Bronchial smooth muscle cell (primary cell): ENCODE results near the gene WDR81. TPM values are rescaled to one million over a fixed set of nuclear protein-coding genes. Genes with fewer than 3 reads are reported as not detected.

Source experiments
- total RNA-seq: library from RNA; depleted of rRNA; stranded (reverse); fragments of >200 nt; gene quantifications from 2 replicates; pipeline ENCODE4 v1.2.1, GENCODE V29; 2014

Gene WDR81
- total RNA-seq = 27.6 and 34.3 TPM in 2 replicates

DNA sequence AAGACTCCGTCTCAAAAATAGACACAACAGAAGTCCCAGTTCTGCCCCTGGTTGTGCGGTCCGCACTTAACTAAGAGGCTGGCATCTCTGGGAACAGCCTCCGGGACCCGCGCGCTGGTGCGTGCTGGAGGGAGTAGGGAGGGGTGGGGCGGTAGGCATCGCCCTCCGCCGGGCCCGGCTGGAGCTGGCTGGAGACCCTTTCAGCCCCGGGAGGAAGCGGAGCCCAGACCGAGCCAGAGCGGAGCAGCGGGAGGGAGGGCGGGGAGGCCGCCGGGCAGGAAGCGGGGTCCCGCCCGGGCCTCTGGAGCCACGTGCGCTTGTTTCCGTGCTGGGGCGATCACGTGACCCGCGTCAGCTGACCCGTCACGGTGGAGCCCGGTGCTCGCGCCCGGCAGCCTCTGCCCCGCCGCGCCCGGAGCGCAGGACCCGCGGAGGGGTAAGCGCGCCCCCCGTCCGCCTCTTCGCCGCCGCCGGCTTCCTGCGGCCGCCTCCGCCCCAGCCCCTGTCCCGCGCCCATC lies at the start of gene WDR81:
Gene WDR81 (plus strand): TSS at position 354 of the 518 bp plus-strand sequence. CDS start 256 bp downstream, outside the sequence.

DNA sequence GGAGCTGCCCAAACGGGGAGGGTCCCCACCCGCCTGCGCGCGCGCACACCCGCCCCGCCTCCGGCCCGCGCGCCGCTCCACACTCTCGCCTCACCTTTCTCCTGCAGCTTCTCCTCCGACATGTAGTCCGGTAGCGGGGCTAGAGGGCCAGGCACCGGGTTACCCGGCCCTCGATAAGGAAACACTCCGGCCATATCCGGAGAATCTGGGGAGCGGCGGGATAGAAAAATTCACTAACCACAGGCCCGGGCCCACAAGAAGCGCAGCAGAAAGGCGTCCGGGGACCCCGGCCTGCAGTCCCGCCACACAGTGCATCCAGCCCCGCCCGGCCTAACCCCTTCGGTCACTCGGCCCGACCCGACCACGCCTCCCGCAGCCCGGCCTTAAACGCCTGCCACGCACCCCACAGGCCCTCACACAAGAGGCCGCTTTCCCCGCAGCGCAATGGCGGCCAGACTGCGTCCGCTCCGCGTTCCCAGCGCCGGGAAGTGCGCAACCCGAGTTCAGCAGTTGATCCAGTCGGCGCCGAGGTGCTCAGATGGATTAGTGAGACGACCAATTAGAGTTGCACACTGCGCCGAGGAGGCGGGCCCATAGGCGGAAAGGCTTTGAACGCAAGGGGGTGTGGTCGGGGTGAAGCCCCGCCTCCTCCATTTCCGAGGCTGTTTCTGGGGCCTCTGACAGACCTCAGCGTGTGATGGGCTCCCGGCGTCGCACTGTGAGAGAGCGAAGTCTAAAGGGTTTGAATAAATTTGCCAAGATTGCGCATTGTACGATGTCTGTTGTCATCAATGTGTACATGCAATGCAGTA lies 39.9 kb upstream of the WDR81 start, which contains the start of gene PRPF8:
Gene PRPF8 (minus strand): TSS at position 490 of the 812 bp plus-strand sequence. CDS start 296 bp downstream, at position 194.

GRCh38 chr17:1709971-1710806 lies 14.3 kb upstream of the WDR81 start, which contains the start of gene TLCD2:
Gene TLCD2, minus strand, starts transcription at chr17:1710377. Its CDS starts 135 bp downstream, at chr17:1710242.

GRCh38 chr17:1742371-1743087 lies 18.0 kb downstream of the WDR81 start, which contains the start of gene SERPINF2:
Gene SERPINF2, plus strand, starts transcription at chr17:1742871. Its CDS starts 2,125 bp downstream, at chr17:1744996.

Other genes starting within 250 kb of the WDR81 start
- 115 and 135 TPM in 2 replicates for gene MYO1C, start 232.0 kb upstream of the WDR81 start, total RNA-seq
- 23.8 and 27.7 TPM in 2 replicates for gene INPP5K, start 208.1 kb upstream of the WDR81 start, total RNA-seq
- gene PITPNA, start 161.9 kb upstream of the WDR81 start, total RNA-seq = 8.7 and 15.0 TPM in 2 replicates
- gene SLC43A2, start 95.9 kb upstream of the WDR81 start, total RNA-seq = 6.1 and 7.0 TPM in 2 replicates
- 0.86 and 1.3 TPM in 2 replicates for gene SCARF1, start 79.0 kb upstream of the WDR81 start, total RNA-seq
- gene RILP, start 74.8 kb upstream of the WDR81 start, total RNA-seq = 11.3 and 16.9 TPM in 2 replicates
- 82.7 and 88.9 TPM in 2 replicates for gene PRPF8, start 39.8 kb upstream of the WDR81 start, total RNA-seq
- 5.2 and 8.7 TPM in 2 replicates for gene TLCD2, start 14.3 kb upstream of the WDR81 start, total RNA-seq
- 0.17 TPM in 1 of 2 replicates, not detected in the other for gene SERPINF2, start 18.2 kb downstream of the WDR81 start, total RNA-seq
- gene SERPINF1, start 37.4 kb downstream of the WDR81 start, total RNA-seq = 224 and 440 TPM in 2 replicates
- gene SMYD4, start 105.2 kb downstream of the WDR81 start, total RNA-seq = 6.3 and 8.7 TPM in 2 replicates
- gene RPA1, start 105.3 kb downstream of the WDR81 start, total RNA-seq = 27.3 and 36.9 TPM in 2 replicates